PC-3 (cell line): ENCODE data around the gene PREB.

Source experiments
- EZH2phosphoT487 ChIP-seq: fragments of 300-600 bp; sonication (generic); IDR thresholded peaks from 2 replicates; pipeline ENCODE4 v1.6.1; 2018; ENCODE audit warnings: mild to moderate bottlenecking, antibody characterized with exemption, low read length, borderline replicate concordance
- TF ChIP-seq, protein P1 (sequence below): fragments of 300-600 bp; sonication (generic); conservative IDR thresholded peaks from 2 replicates; pipeline ENCODE4 v1.5.1; 2017; ENCODE audit warnings: antibody characterized with exemption, low read depth, mild to moderate bottlenecking, low read length

DNA sequence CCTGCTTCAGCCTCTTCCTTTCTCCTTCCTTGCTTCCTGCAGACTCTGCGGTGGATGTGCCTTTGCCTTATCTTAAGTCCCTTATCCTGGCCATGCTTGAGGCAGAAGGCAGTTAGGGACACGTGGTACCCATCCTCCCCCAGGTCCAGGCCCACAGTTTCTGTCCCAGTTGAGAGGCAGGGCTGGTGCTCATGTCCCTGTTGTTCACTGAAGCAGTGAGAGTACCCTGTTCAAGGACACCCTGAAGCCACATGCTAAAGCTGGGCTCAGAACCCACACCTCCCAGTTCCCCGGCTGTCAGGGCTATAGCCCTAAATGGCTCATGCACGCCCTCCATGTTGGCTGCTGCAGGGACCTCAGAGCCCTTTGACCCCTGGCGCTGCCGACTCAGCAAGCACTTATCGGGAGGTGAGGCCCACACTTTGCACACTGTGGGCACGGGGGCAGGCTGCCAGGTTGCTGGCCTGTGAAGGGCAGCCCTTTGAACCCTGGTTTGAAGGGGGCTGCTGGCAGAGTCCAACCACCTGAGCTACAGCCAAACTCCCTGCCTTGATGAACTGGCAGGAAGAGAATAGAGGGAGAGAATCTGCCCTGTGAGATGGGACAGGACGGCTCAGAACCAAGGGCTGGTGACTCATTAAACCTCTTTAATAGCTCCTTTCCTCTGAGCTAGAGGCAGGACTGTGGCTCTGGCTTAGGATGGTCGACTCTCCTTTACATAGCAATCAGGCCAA is 41.6 kb downstream of the PREB start:
- TF ChIP-seq, protein P1, sequence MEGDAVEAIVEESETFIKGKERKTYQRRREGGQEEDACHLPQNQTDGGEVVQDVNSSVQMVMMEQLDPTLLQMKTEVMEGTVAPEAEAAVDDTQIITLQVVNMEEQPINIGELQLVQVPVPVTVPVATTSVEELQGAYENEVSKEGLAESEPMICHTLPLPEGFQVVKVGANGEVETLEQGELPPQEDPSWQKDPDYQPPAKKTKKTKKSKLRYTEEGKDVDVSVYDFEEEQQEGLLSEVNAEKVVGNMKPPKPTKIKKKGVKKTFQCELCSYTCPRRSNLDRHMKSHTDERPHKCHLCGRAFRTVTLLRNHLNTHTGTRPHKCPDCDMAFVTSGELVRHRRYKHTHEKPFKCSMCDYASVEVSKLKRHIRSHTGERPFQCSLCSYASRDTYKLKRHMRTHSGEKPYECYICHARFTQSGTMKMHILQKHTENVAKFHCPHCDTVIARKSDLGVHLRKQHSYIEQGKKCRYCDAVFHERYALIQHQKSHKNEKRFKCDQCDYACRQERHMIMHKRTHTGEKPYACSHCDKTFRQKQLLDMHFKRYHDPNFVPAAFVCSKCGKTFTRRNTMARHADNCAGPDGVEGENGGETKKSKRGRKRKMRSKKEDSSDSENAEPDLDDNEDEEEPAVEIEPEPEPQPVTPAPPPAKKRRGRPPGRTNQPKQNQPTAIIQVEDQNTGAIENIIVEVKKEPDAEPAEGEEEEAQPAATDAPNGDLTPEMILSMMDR = no peak
- TF ChIP-seq EZH2phosphoT487 = no peak
